ENCODE data around the gene SPDYE16. TPM values are rescaled to one million over a fixed set of nuclear protein-coding genes. Genes with fewer than 3 reads are reported as not detected.
"Not testable (repeated sequence)": the region's sequence is repeated elsewhere in the genome, so short reads cannot be mapped to it uniquely, and the experiment has no call there.

SPDYE16 gene
- polyA plus RNA-seq, 1 experiment, result not detected

DNA sequence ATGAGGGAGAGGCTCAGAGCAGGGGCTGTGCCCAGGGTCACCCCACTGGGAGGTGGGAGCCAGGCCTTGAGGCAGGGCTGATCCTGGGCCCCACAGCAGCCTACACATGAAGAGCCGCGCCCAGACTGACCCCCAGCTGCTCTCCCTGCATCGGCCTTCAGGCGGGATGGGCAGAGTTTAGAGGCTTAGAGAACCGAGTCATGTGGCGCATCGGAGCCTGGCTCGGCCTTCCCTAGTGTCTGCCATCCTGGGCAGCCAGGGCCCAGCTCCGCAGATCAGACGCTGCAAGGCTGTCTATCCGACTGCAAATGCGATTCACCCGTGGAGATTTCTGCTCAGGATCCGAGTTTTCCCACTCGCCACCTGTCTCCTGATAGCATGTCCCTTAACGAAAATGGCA lies 40.3 kb downstream of the SPDYE16 start:
- CTCF ChIA-PET, result not testable (repeated sequence)

DNA sequence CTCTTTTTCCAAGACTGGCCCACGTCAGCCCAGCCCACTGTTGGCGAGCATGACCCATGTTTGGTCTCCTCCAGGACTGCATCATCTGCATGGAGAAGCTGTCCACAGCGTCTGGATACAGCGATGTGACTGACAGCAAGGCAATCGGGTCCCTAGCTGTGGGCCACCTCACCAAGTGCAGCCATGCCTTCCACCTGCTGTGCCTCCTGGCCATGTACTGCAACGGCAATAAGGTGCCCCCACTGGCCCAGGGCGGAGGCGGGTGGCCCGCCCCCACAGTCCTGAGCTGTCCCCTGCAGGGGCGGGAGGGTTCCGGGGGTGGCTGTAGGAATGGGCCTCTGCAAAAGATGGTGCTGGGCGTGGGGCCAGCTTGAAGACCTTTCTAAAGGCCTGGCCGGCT lies 40.9 kb downstream of the SPDYE16 start:
- CTCF ChIA-PET; POLR2A ChIA-PET; H3K27me3 ChIP-seq (ENCODE audit: control insufficient read depth, insufficient read depth, low read length); DNase-seq (ENCODE audit: low read depth); H3K4me3 ChIP-seq (ENCODE audit: low read depth, low read length); H3K36me3 ChIP-seq (ENCODE audit: control insufficient read depth, insufficient read depth, low read length): not testable (repeated sequence)

More for the DNA sequence above, 40.3 kb downstream of the SPDYE16 start:
- DNase-seq (ENCODE audit: low read depth); POLR2A ChIA-PET; H3K4me3 ChIP-seq (ENCODE audit: low read depth, low read length); H3K27me3 ChIP-seq (ENCODE audit: control insufficient read depth, insufficient read depth, low read length); H3K36me3 ChIP-seq (ENCODE audit: control insufficient read depth, insufficient read depth, low read length): not testable (repeated sequence)

DNA sequence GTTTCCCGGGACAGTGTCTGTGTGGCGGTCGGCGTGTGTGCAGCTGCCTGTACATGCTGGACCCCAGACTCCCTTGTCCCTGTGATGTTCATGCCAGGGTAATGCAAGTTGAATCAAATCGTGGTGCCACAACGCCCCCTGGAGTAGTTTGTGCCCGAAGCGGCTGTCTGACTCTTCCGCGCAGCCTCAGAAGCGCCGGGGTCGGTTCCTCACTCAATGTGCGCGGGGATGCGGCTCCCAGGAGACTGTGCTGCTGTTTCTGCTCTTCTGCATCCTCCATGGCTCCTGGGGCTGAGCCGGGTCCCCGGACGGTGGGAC lies 43.2 kb downstream of the SPDYE16 start:
- H3K27me3 ChIP-seq (ENCODE audit: control insufficient read depth, insufficient read depth, low read length); DNase-seq (ENCODE audit: low read depth); H3K4me3 ChIP-seq (ENCODE audit: low read depth, low read length); H3K36me3 ChIP-seq (ENCODE audit: control insufficient read depth, insufficient read depth, low read length); CTCF ChIA-PET: not testable (repeated sequence)
- POLR2A ChIA-PET, result interaction anchor here (0.6 kb wide), 1 partner anchor 499 kb away, joined by 3 read pairs; no protein-coding TSS in a partner anchor

DNA sequence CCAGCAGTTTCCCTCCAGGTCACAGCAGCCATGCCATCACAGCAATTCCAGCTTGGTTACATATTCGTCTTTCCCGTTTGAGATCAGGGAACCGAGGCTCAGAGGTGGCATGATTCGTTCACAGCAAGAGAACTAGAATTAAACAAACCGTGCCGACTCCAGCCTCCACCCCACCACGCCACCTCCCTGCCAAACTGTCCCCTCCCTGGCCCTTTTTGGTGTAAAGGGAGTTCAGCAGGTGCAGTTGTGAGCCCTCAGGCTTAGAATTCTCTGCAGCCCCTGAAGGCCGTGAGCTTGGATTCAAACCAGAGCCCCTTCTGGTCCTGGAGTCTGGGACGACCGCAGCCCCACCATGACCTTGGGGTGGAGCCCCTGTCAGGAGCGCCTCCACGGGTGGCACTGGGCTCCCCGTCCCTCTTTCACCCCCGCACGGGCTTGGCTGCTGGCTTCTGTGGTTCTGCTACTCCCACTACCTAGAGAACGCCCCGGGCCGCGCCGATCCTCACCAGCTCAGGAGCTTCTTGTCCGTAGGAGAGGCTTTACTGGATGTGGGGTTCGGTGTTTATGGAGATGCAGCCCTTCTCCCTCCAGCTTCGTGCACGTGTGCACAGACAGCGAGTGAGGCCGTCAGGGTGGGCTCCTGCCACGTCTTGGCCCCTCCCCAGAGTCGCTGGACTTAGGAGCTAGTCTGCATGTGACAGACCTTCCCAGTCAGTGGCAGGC lies 43.7 kb downstream of the SPDYE16 start:
- H3K36me3 ChIP-seq (ENCODE audit: control insufficient read depth, insufficient read depth, low read length); DNase-seq (ENCODE audit: low read depth); H3K27me3 ChIP-seq (ENCODE audit: control insufficient read depth, insufficient read depth, low read length); CTCF ChIA-PET; H3K4me3 ChIP-seq (ENCODE audit: low read depth, low read length): not testable (repeated sequence)
- POLR2A ChIA-PET, result interaction anchor here (0.6 kb wide), 1 partner anchor 500 kb away, joined by 3 read pairs; no protein-coding TSS in a partner anchor

DNA sequence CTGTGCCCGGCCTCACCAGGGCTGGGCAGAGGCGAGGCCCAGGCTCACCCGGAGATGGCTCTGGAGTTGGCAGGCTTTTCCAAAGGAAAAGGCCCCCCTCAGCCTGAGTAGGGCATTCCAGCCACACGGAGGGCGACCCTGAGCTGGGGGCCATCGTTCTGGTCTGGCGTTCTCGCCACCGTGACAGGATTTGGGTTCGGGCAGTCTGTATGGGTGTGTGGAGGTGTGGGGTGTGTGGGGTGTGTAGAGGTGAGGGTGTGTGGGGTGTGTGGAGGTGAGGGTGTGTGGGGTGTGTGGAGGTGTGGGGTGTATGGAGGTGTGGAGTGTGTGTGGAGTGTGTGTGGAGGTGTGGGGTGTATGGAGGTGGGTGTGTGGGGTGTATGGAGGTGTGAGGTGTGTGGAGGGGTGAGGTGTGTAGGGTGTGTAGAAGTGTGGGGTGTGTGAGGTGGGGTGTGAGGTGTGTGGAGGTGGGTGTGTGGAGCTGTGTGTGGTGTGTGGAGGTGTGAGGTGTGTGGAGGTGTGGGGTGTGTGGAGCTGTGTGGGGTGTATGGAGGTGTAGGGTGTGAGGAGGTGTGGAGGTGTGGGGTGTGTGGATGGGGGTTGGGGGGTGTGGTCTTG lies 44.4 kb downstream of the SPDYE16 start:
- POLR2A ChIA-PET, CTCF ChIA-PET: not testable (repeated sequence)

DNA sequence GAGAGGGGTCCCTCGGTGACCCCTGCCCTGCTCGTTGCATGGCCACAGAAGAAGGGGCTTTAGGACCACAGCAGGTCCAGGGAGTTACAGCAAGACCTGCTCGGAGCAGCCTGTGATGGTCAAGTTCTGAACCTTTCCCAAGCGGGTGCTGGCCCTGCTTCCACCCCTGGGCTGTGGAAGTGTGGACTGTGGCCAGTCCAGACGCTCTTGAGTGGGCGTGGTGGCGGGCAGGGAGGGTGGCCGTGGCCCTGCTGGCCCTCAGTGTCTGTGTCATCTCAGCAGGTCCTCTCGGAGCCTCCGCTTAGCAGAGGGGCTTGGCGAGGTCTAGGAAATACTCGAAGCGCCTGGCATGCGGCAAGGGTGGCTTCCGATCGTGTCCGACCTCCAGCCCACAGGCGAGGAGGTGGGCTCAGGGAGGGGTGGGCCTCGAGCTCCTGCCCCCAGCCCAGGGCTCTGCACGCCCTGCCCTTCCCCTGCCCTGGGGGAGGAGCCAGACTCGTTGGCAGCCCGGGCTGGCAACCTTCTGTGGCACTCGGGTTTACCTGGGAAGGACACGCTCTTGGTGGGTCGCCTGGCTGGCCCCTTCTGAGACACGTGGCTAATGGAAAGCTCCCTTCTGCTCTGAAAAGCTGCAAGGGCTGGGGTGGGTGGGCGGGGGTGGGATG lies 45.0 kb downstream of the SPDYE16 start:
- H3K4me3 ChIP-seq (ENCODE audit: low read depth, low read length); DNase-seq (ENCODE audit: low read depth); CTCF ChIA-PET; H3K27me3 ChIP-seq (ENCODE audit: control insufficient read depth, insufficient read depth, low read length); POLR2A ChIA-PET; H3K36me3 ChIP-seq (ENCODE audit: control insufficient read depth, insufficient read depth, low read length): not testable (repeated sequence)

More for the DNA sequence above, 44.4 kb downstream of the SPDYE16 start:
- not testable (repeated sequence) for H3K36me3 ChIP-seq (ENCODE audit: control insufficient read depth, insufficient read depth, low read length); H3K4me3 ChIP-seq (ENCODE audit: low read depth, low read length); H3K27me3 ChIP-seq (ENCODE audit: control insufficient read depth, insufficient read depth, low read length); DNase-seq (ENCODE audit: low read depth)

DNA sequence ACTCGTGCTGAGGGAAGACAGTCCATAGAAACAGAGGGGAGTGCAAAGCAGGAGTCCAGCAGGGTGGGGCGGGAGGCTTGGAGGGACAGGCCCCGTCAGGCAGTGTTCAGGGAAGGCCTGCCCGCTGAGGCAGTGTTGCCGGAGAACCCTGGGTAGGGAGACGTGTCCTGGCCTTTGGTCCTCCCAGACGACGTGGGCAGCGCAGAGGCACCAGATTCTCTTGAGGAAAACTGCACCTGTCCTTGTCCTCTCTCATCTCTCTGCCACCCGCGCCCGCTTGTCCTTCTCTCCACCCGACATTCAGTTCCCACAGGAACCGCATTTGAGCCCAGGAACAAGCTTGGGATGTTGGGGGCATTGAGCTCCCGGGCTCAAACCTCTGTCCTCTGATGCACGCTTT lies 47.4 kb downstream of the SPDYE16 start:
- POLR2A ChIA-PET; DNase-seq (ENCODE audit: low read depth); H3K36me3 ChIP-seq (ENCODE audit: control insufficient read depth, insufficient read depth, low read length); H3K27me3 ChIP-seq (ENCODE audit: control insufficient read depth, insufficient read depth, low read length); H3K4me3 ChIP-seq (ENCODE audit: low read depth, low read length); CTCF ChIA-PET: not testable (repeated sequence)

DNA sequence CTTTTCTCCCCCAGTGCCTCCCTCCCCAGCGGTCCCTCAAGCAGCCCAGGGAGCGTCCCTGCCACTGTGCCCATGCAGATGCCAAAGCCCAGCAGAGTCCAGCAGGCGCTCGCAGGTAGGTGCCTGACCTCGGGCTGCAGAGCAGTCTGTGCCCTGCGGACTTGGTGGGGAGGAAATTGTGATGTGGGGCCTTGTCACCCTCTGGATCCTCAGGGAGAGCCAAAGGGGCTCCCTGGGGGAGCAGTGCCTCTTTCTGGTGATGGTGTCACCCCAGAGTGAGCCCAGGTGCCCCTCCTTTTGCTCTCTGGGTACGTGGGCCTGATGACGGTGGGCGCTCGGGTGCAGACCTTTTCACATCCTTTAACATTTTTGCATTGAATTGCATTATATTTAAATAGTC lies 51.0 kb downstream of the SPDYE16 start:
- H3K27me3 ChIP-seq (ENCODE audit: control insufficient read depth, insufficient read depth, low read length); CTCF ChIA-PET; DNase-seq (ENCODE audit: low read depth); POLR2A ChIA-PET; H3K36me3 ChIP-seq (ENCODE audit: control insufficient read depth, insufficient read depth, low read length); H3K4me3 ChIP-seq (ENCODE audit: low read depth, low read length): not testable (repeated sequence)

DNA sequence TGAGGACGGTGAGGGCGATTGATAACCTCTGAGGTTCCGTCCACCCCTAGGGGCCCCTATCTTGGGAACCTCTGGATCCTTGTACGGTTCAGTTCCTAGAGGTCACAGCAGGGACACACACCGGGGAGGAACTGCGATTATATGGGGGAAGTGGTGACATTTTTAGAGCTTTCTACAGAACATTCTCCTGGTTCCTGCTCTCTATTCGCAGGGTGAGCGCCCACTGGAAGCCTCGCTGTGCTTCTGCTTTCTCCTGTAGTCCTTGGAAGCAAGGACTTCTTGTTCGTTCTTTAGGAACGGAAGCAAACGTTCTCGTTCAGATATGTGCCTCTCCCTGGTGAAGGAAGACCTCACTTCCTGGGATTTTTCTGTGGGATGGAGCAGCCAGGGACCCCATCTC lies 55.1 kb downstream of the SPDYE16 start:
- H3K4me3 ChIP-seq (ENCODE audit: low read depth, low read length); DNase-seq (ENCODE audit: low read depth); H3K27me3 ChIP-seq (ENCODE audit: control insufficient read depth, insufficient read depth, low read length); POLR2A ChIA-PET; CTCF ChIA-PET; H3K36me3 ChIP-seq (ENCODE audit: control insufficient read depth, insufficient read depth, low read length): not testable (repeated sequence)

DNA sequence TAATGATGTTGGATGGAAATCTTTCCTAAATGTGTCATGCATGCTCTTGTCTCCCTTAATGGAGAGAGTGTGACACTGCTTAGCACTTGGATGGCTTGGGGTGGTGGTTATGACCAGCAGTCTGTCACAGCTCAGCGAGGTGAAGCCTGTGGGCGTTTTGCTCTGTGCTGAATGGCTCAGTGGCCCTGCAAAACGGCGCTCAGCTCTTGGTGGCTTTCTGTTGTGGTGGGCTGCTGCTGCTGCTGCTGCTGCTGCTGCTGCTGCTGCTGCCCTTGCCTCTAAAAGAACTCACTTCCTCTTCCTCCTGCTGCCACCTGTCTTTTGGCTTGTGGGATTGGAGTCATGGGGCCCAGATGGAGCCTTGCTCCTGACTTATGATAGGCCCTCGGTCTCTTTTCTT lies 56.5 kb downstream of the SPDYE16 start:
- DNase-seq (ENCODE audit: low read depth); H3K4me3 ChIP-seq (ENCODE audit: low read depth, low read length); POLR2A ChIA-PET; CTCF ChIA-PET; H3K27me3 ChIP-seq (ENCODE audit: control insufficient read depth, insufficient read depth, low read length); H3K36me3 ChIP-seq (ENCODE audit: control insufficient read depth, insufficient read depth, low read length): not testable (repeated sequence)

DNA sequence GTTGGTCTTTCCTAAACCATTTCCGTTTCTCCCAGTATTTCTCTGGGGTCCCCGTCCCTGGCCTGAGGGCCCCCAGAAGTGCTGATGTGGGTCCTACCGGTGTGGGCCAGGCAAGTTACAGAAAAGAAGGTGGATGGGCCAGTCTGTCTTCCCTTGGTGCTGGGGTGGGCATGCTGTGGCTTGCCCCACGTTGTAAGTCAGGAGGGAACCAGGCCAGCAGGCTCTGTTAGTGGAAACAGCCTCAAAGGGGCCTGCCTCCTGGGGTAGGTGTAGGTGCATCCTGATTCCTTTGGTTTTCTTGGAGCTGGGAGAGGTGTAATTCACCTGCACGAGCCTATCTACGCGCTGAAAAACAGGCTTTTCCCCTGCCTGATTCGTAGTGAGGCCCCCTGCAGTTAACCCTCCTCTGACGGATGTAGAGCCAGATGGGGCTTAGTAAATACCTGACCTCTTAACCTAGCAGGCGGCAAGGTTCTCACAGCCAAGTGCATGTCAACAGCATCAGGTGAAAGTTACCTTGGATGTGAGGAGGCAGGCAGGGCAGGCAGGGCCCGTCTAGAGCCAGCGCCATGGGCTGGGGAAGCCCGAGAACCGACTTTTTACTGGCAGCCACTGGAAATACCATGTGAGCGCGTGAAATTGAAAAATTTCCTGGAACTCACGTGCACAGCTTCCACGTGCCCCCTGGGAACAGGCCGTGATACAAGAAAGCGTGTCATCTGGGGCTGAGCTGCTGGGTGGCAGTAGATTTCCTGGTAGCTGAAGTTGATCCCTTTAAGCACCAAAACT lies 57.1 kb downstream of the SPDYE16 start:
- POLR2A ChIA-PET; H3K27me3 ChIP-seq (ENCODE audit: control insufficient read depth, insufficient read depth, low read length); DNase-seq (ENCODE audit: low read depth); H3K4me3 ChIP-seq (ENCODE audit: low read depth, low read length); CTCF ChIA-PET; H3K36me3 ChIP-seq (ENCODE audit: control insufficient read depth, insufficient read depth, low read length): not testable (repeated sequence)

DNA sequence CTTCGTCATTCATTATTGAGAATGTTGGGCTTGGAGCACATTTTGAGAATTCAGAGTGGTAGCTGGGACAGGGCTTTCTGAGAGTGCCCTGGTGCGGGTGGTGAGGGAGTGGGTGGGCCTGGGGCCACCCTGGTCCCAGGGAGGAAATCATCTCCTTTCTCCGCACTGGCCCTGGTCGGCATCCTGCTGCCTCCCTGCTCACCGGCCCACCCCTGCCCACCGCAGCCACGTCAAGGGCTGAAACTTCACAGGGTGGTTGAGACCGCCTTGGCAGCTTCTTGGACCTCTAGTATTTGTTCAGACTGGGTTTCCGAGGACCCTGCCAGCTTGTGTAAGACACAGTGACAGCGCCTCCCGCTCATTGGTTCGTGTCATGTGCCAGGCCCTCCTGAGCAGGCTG lies 58.6 kb downstream of the SPDYE16 start:
- H3K4me3 ChIP-seq (ENCODE audit: low read depth, low read length); H3K27me3 ChIP-seq (ENCODE audit: control insufficient read depth, insufficient read depth, low read length); CTCF ChIA-PET; H3K36me3 ChIP-seq (ENCODE audit: control insufficient read depth, insufficient read depth, low read length); DNase-seq (ENCODE audit: low read depth); POLR2A ChIA-PET: not testable (repeated sequence)

DNA sequence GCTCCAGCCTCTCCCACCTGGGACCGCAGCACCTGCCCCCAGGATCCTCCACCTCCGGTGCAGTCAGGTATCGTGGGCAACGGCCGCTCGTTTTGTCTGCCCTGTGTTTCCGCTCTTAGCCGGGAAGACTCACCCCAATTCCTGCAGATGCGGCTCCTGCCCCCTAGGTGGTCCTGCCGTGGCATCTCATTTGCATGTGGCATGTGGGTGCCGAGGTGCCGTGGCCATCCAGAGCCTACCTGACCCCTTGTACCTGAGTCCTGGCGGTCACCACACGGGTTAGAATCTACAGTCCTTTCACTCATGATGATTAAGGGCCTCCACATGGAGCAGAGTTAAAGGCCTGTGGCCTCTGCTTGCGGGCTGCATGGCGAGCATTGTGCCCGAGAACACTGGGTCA lies 60.0 kb downstream of the SPDYE16 start:
- DNase-seq (ENCODE audit: low read depth); H3K4me3 ChIP-seq (ENCODE audit: low read depth, low read length); H3K27me3 ChIP-seq (ENCODE audit: control insufficient read depth, insufficient read depth, low read length); CTCF ChIA-PET; POLR2A ChIA-PET; H3K36me3 ChIP-seq (ENCODE audit: control insufficient read depth, insufficient read depth, low read length): not testable (repeated sequence)

Measured in BJ (cell line).